Measurements from ENCODE around the gene SRSF2. TPM values are rescaled to one million over a fixed set of nuclear protein-coding genes. Genes with fewer than 3 reads are reported as not detected.
"Not testable (repeated sequence)": the region's sequence is repeated elsewhere in the genome, so short reads cannot be mapped to it uniquely, and the experiment has no call there.

SRSF2 gene
- total RNA-seq, 1 donor from 2014 or later: 70.5 TPM

DNA sequence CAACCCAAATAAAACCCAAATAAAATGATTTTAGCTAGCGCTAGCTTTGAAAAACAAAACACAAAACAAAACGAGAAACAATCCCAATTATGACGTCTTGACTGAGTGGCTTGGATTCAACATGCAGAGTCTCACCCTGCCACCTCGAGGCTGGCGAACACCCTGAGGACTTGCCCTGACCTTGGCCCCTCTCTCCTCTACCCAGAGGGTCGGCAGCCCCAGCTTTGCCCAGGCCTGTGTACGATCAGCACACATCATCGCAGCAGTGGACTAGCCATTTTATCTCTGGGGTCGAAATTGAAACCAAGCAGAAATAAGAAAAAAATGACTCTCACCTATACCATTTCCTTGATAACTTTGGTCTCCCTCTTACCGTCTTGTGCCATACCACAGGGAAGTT is 15.7 kb downstream of the SRSF2 start:
- no peak for DNase-seq (ENCODE audit: low spot score)

DNA sequence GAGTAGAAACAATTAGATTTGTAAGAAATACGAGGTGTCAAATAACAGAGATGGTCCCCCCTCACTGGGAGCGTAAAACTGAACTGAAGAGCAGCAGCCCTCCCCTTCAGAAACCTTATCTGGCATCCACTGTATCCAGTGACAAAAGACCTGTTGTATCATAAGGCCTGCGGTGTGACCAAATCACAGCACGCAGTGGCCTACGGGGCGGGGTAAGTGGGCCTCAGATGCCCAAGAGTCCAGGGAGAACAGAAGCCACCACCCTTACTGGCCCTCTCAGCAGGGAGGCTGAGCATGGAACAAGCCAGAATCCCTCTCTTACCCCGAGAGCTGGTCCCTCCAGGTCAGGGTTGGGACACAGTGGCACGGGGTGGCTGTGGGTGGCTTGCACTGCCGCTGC is 16.2 kb downstream of the SRSF2 start:
- DNase-seq (ENCODE audit: low spot score): no peak

DNA sequence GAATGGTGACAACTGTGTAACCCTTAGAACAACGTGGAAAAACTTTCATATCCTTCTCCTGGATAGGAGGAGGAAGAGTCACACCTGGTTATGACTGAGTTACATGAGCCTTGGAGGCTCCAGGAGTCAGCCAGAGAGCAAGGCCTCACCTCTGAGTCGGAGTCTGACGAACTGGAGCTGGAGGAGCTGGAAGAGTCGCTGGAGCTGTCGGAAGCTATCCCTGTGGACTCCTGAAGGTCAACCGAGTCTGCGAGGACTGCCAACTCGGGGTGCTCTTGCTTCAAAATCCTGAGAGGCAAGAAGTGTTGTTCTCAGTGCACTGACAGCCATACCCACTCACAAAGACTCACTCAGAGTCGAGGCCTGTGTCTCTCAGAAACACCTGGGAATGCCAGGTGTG is 16.9 kb downstream of the SRSF2 start:
- DNase-seq (ENCODE audit: low spot score): no peak

DNA sequence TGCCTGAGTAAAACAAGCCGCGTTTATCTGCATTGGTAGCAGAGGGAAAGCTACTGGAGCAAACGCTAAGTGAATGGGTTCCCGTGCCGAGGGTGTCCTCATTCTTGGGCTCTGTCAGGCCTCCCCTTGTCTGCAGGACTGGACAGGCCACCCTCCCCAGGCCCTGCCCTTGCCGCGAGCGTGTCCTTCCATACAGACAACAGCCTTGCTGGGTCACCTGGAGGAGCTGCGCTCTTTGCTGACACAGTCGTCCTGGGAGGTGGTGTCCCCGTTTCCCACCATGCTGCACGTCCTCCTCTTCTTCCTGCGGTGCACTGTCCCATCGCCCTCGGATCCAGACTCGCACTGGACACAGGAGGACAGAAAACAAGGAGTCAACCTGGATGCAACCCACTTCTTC is 18.6 kb downstream of the SRSF2 start:
- no peak for DNase-seq (ENCODE audit: low spot score)

DNA sequence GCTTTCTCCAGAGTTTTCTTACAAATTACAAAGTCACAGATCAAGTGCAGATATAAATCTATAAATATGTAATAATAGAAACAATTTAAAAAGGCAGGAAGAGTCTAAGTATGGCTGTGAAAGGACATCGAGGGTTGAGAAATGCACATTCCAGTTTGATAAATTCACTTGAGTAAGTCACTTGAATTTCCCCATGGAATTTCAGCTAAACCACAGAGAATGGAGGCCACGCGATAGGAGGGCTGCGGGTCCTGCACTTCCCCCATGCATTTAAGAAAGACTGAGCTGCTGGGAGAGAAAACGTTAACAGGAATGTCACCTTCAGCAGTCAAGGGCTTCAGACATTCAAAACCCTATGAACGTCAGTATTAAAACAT is 20.3 kb downstream of the SRSF2 start:
- no peak for DNase-seq (ENCODE audit: low spot score)

DNA sequence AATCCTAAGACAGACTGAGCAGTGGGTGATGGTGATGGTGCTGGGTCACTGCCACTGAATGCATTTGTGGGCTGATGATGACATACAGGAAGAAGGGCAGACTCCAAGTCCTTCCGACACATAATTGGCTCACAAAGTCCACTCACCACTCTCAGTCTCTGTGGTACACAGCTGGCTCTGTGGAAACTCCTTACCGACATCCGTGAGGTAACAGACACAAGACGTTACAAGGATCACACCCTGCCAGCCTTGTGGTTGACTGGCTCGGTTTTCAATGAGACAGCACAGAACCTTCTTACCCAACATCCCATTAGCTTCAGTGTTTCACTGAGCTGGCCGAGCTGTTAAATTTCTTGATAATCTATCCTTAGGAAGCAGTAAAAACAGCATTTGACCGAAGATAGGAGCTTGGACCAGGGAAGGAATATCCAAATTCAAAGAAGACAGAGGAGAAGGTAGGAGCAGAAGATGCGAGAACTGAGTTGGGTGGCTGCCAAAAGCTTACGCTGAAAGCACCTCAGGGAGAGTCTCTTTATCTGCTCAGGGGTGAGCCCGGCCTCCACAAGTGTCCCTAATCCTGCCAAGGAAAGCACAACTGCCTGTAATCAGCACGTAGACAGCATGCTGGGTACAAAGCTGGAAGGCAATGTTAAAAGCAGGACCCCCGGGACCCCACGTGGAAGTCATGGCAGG is 20.8 kb downstream of the SRSF2 start:
- no peak for DNase-seq (ENCODE audit: low spot score)

DNA sequence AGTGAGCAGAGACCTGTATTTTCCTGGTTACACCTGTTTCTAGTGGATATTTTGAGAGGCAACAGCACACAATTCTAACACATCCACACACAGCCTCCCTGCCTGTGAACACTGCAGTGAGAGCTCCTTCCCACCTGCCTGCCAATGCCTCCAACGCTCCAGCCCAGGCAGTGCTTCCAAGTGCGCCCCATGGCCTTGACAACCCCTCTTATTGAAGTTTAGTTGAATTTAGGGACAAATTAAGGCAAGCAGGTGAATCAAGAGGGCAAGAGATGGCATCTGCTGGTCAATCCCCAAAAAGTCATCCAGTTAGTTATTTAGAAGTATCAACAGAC is 21.7 kb downstream of the SRSF2 start:
- DNase-seq (ENCODE audit: low spot score): no peak

DNA sequence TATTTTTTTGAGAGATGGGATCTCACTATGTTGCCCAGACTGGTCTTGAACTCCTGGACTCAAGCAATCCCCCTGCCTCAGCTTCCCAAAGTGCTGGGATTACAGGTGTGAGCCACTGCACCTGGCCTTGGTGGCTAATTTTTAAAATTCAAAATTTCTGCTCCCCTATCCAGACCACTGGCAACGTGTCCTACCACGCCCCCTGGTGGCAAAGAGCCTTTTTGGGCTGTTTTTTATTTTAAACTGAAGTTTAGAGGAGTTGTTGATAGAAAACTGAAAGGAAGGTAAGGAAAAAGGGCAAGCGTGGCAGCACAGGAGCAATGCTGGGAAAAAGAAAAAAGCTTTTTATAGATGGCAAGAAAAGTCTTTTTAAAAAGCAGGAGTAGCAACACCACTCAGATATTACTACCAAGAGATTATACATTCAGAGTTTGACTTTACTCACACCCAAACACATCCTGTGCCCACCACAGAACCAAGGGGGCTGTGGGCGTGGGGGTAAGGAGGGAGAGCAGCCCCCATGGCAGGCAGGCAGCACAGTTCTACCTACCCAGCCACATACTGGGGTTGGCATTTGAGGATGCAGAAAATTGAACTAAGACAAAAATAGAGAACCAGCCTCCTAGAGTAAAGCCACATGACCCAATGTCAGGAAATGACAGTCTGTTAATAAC is 22.2 kb downstream of the SRSF2 start:
- peak; percentile 68 for DNase-seq (ENCODE audit: low spot score)

DNA sequence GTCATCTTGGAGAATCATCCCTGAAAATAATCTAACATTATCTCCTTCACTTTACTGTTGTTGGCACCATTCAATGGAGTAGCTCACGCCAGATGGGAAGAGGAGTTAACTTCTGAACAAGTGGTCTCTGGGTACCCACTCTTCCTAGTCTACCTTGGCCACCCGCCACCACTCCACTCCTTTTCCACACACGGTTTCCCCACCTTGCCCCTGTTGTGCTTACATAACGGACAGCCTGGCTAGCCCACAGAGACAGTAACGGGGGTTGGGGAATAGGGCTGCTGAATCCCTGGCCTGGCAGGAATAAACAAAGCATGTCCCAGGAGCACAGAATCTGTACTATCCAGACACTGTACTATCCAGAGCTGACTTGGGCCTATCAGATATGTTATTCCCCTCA is 22.8 kb downstream of the SRSF2 start:
- DNase-seq (ENCODE audit: low spot score): no peak

DNA sequence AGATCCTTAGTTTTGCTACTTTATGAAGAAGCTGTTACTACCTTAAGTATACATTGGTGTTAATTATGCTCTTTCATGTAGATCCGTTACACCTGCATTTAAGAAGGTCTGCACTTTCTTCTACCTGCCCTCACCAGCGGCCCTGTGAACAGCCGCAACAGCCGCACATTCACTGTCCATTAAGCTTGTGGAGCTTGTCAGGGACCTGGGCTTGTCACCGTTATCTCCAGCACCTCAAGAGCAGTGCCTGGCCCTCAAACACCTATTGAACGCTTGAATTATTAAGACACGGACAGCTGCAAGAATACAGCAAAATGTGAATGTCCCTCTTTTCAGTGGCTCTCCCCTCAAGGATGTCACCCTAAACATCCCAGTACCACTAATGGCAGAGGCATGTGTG is 23.4 kb downstream of the SRSF2 start:
- no peak for DNase-seq (ENCODE audit: low spot score)

DNA sequence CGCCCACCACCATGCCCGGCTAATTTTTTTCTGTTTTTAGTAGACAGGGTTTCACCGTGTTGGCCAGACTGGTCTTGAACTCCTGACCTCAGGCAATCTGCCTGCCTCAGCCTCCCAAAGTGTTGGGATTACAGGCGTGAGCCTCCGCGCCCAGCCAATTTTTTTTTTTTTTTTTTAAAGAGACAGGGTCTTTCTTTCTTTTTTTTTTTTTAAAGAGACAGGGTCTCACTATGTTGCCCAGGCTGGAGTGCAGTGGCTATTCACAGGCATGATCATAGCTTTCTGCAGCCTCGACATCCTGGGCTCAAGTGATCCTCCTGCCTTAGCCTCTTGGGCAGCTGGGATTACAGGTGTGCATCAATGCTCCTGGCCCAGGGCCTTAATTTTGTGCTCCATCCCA is 24.8 kb downstream of the SRSF2 start:
- DNase-seq (ENCODE audit: low spot score): not testable (repeated sequence)

DNA sequence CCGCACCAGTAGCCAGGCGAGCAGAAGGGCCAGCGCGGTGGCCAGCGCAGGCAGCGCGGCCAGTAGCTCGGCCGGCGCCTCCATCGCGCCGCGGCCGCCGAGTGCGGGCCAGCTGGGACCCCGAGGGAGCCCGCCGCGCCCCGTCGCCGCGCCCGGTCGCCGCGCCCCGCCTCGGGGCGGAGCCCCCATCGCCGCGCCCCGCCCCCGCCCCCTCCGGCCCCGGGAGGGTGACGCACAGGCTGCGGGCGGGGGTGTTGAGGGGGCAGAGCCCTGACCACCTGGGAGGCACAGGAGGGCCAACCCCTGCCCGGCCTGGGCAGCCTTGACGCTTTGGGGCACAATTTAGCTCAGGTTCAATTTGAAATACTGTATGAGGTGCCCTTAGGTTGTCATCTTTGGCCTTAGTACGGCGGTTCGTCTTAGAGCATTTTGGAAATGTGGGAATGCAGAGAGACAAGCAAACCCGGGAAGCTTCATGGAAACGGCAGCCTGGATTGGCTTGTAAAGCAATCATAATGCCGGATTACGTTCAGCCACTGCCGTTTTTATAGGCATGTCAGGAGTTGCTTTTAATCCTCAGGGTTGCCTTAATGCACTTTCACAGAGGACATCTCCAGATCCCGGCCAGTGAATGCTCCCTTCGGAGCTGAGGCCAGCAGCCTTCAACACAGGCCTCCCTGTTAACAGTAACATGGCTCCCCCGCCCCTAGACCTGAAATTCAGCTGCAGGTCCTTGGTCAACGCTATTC is 26.1 kb downstream of the SRSF2 start, which contains the start of gene MXRA7:
Gene MXRA7, minus strand, starts transcription at position 103 of the 749 bp plus-strand sequence. Its CDS starts 19 bp downstream, at position 84.
- DNase-seq (ENCODE audit: low spot score): peak; percentile 77

DNA sequence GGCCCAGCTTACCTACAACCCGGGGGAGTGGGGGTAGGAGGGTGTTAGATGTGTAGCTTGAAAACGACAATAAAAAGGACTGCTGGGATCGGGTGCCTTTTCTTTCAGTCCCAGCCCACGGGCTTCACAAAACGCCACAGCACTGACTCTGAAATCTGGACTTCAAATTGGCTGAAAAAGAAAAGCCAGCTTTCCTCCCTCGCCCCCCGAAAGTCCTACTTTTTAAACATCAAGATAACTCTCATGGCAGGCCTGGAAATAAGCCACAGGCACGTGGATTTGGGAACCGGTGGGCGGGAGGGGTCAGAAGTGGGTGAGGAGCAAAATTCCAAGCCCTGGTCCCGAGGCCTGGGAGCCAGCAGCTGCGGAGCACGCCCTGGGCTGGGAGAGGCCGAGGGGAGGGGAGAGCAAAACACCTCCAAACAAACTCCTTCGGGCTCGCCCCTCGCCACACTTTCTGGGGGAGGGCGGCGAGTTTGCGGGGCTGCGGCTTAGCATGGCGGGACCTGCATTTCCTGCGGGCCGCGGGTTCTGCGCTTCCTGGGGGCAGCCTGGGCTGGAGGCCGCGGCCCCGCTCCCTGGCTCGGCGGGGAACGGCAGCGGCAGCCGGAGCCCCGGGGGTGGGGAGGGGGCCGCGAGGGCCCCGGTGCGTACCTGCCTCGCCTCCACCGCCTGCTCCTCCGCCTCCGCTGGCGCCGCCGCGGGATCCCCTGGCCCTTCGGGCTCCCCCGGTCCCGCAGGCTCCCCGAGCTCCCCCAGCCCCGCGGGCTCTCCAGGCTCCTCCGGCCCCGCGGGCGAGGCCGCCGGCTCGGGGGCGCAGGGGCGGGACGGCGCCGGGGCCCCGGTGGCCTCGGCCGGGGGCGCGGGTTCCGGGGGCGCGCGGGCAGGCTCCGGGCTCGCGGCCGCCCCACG is 26.9 kb downstream of the SRSF2 start:
- peak; percentile 45 for DNase-seq (ENCODE audit: low spot score)

DNA sequence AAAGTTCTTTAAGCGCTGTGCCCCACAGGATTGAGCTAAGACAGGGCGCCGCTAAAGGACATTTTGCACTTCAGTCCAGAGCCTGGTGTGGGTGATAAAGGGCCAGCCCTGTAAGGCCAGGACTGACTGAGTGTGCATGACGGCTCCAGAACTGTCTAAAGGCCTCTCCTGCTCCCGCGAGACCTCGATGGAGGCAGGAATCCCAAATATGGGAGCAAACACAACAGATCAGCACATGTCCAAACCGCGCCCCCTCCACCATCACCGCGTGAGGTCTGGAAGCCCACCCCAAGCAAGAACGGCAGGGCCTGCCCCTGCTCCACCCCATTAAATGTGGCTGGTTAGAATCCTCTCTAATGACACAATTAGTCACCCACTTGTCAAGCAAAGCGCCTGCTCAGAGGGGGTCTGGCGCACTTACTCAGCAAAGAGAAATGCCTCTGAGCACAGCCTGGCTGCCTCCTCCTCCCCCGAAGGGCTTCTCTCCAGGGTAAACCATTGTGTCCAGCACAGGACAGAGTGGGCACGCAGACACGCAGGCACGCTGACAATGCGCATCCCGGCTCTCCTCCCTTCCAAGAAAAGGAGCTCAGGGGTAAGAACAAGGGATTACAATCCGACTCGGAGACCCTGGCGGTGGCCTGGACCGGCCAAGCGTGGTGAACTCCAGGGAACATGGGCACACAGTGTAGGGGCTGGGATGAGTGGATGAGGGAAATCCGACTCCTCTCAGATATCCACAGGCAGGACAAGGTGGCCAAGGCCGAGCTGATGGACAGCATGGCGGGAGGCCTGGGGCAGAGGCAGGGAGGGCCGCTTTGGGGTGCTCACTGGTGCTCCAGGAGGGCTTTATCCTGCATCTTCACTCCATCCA is 27.8 kb downstream of the SRSF2 start:
- DNase-seq (ENCODE audit: low spot score): peak; percentile 96

DNA sequence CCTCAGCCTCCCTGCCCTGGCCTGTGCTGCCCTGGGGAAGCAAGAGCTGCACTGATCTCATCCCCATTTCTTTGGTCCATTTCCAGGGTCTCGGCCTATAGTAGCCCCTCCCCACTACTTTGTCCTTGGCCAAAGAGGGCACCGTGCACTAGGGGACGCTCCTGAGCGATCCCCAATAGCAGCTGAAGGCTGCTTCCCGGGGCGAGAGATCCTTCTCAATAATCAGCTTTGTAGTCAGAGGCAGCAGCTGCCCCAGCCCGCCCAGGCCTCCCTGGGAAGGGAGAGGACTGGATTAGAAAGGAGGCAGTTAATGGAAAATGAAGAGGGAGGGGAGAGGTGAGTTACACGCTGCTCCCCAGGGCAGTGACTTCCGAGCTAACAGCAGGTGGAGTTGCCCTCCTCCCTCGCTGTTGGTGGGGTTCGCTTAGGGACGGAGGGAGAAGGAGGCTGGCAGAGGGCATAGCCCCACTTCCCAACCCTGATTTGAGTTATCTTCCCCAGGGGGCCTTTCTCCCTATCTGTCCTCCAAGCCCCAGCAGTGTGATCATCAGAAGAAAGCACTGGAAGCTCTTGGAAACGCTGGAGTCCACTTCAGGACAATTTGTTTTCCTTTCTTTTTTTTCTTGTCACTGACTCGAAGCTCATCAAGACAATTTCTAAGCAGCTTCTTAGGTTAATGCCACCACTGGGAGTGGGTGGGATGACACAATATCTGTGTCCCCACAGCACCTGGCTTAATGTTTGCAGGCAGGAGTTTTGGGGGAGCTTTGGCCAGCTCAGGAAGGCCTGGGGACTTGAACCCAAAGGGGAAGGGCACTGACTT is 28.9 kb downstream of the SRSF2 start:
- DNase-seq (ENCODE audit: low spot score): no peak

DNA sequence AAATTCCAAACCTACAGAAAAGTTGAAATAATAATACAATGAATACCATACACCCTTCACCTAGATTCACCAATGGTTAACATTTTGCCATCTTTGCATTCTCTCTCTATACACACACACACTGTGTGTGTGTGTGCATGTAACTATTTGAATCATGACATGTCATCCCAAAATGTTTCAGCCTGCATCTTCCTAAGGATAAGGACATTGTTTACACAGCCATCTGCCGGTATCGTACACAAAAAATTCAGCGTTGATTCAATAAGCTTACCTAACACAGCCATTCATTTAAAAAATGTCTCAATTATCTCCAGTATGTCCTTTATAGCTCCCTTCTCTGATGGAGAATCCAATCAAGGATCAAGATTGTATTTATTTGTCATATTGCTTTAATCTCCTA is 30.3 kb downstream of the SRSF2 start:
- DNase-seq (ENCODE audit: low spot score): no peak

DNA sequence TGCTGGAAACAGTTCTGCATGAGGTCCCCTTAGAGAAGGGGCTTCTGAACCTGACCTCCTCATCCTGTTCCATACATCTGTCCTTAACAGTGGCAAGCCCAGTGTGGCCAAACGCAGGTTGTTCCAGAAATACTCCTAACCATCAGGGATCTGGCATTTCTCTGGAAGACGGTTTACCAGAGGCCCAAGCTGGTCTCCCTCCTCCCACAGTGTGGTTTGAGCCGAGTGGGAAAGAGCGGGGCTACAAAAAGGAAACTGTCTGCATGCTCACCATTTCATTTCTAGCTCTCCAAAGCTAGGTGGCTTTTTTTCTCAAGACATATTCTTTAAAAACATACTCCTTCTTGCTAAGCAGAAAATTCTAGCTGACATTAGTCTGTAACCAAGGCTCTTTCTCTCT is 32.3 kb downstream of the SRSF2 start:
- peak; percentile 57 for DNase-seq (ENCODE audit: low spot score)

DNA sequence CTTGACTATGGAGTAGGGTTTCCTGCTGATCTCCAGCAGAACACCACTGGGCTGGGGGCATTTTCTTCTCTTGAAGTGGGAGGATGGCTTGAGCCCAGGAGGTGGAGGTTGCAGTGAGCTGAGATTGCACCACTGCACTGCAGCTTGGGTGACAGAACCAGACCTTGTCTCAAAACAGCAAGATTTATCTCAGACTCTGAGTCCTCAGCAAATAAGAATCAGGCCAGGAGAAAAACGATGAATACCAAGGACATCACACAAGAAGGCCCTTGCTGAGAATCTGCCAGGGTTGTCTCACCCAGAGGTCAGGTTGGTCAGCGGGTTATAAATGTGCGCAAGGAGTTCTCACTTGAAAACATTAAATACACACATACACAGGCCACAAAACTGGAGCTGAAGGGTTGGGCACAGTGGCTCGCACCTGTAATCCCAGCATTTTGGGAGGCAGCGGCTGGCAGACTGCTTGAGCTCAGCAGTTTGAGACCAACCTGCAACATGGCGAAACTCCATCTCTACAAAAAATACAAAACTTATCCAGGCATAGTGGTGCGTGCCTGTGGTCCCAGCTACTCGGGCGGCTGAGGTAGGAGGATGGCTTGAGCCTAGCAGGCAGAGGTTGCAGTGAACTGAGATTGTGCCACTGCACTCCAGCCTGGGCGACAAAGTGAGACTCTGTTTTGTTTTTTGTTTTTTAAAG is 34.0 kb downstream of the SRSF2 start:
- no peak for DNase-seq (ENCODE audit: low spot score)

DNA sequence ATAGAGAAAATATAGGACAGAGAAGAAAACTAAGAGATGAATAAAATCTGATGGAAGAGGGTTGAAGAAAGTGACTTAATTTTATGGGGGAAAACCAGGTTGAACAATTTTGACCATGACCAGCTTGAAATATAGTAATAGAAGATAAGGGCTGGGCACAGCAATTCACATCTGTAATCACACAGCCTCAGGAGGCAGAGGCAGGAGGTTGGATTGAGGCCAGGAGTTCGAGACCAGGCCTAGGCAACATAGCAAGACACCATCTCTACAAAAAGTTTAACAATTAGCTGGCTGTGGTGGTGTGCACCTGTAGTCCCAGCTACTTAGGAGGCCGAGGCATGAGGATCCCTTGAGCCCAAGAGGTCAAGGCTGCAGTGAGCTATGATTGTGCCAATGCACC is 35.1 kb downstream of the SRSF2 start:
- no peak for DNase-seq (ENCODE audit: low spot score)

All from umbilical cord (tissue), 2 donors.